ENCODE data around the gene KRT4. TPM values are rescaled to one million over a fixed set of nuclear protein-coding genes. Genes with fewer than 3 reads are reported as not detected.

The KRT4 gene
- total RNA-seq, 2 donors from 2014 or later, result not detected

- no peak for DNase-seq
- ATAC-seq, result no peak
- intact Hi-C loops (cut with DNase I, micrococcal nuclease), result no loop called here
These were observed 11.0 kb upstream of the KRT4 start for GRCh38 chr12:52824741-52825410.

DNA sequence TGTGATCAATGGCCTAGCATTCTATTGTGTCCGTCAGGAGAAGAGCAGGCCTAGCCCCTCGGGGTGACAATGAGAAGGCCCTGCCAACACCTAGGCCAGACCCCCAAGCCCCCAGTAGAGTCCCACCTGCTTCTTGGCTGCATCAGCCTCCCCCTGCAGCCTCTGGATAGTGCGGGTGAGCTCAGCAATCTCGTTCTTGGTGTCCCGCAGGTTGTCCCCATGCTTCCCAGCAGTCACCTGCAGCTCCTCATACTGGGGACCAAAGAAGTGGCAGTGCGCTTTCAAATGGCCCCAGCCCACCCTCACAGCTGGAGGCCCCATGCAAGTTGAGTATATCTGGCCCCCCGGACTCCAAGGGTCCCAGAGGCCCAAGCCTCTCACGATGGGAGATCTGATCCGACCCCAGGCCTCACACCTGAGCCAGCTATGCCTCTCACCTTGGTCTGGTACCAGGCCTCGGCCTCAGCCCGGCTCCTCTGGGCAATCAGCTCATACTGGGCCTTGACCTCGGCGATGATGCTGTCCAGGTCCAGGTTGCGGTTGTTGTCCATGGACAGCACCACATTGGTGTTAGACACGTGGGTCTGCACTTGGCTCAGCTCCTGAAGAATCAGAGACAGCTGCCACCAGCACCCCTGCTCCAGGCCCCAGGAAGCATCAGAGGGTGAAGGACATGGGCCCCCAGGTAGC lies 10.0 kb upstream of the KRT4 start:
- ATAC-seq (no peak), DNase-seq (no peak)
- intact Hi-C loops (cut with DNase I, micrococcal nuclease), result no loop called here

- ATAC-seq, result peak; percentile 34
- intact Hi-C loops (cut with DNase I, micrococcal nuclease), result no loop called here
These were observed 9.0 kb upstream of the KRT4 start for GRCh38 chr12:52822771-52823510.

GRCh38 chr12:52821826-52822660 lies 8.1 kb upstream of the KRT4 start:
- intact Hi-C loops (cut with DNase I, micrococcal nuclease), result no loop called here
- peak; percentile 87 for ATAC-seq
- peak in 1 of 2 donors; percentile 32 for DNase-seq

More at GRCh38 chr12:52822771-52823510, 9.0 kb upstream of the KRT4 start:
- DNase-seq, result no peak

- no peak for ATAC-seq
- DNase-seq, result no peak
- intact Hi-C loops (cut with DNase I, micrococcal nuclease), result no loop called here
These were observed 7.3 kb upstream of the KRT4 start for GRCh38 chr12:52821071-52821730.

DNA sequence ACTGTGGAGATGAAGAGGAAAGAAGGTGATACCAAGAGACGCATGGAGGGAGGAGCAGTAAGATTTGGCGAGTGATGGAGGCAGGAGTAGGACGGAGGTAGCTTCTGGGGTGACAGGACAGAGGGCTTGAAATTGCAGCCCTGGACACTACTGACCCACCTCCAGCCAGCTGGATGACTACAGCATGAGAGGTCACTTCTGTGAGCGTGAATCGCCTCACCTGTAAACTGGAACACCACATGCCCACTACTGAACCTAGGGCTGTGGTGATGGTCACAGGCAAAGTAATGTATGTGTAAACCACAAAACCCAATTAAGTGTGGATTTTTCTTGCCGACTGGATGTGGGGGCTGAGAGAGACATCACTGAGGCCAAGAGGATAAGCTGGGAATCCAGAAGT lies 6.6 kb upstream of the KRT4 start:
- DNase-seq, result no peak
- no peak for ATAC-seq
- intact Hi-C loops (cut with DNase I, micrococcal nuclease), result no loop called here

GRCh38 chr12:52819731-52820510 lies 6.0 kb upstream of the KRT4 start:
- intact Hi-C loops (cut with DNase I, micrococcal nuclease), result no loop called here
- ATAC-seq, result no peak
- no peak for DNase-seq

DNA sequence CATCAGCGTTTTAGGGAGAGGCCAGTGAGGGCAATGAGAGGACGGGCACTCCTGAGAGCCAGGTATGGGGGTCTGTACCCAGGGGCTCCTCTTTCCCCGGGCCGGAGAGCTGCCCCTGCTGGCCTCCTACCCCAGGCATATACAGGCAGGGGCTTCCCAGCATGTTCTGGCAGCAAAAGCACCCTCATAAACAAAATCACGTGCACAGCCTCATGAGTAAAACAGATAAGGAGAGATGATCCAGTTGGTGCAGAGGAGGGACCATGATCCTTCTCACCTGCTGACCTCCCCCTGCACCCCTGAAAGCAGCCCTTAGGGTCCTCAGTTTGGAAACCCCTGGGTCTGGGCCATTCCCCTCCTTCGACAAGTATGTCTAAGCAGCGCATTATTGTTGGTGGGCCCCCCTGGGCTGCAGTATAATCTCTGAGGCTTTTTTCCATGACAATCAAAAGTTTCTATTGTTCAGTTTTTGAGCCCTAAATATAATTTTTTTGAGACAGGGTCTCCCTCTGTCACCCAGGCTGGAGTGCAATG lies 5.0 kb upstream of the KRT4 start:
- no peak for ATAC-seq
- no peak for DNase-seq
- intact Hi-C loops (cut with DNase I, micrococcal nuclease), result no loop called here

DNA sequence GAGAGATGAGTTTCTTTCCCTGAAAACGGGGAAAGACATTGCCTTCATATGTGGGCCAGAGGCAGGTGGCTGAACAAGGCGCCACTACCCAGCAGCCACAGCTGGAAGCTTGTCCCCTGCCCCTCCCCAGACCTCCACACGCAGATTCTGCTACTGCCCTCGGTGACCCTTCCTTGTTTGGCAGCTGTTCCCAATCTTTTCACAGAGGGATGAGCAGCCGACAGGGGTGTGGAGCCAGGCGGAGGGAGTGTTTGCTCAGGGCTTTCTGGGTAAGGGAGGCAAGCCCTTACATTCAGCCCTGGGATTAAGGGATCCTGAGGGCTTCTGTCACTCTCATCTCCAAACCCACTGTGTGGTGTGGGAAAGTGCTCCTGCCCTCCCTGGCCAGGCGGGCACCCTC lies 4.5 kb upstream of the KRT4 start:
- peak; percentile 21 for ATAC-seq
- no peak for DNase-seq
- intact Hi-C loops (cut with DNase I, micrococcal nuclease), result no loop called here

DNA sequence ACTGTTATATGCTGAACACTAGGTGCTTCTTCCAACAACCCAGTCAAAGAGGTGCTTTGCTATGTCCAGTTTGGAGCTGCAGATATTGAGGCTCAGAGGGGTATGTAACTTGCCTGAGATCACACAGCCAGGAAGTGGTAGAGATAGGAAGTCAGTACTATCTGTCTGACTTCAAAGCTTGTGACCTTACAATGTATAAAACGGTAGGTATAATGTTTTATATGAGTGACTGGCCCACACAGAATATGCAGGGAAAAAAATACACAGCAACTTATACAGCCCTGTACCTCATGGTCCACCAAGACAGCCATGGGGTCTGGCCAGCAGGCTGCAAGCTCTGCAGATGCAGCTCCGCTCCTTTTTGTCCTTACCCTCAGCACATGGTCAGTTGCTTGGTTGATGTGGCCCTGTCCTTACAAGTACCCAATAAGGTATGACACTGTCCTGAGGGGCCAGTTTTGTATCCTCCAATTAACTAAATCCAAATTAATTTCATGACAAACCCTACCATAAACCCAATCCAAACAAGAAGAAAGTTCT lies 3.9 kb upstream of the KRT4 start:
- ATAC-seq (no peak), DNase-seq (no peak)
- intact Hi-C loops (cut with DNase I, micrococcal nuclease), result no loop called here

- DNase-seq, result no peak
- intact Hi-C loops (cut with DNase I, micrococcal nuclease), result no loop called here
- no peak for ATAC-seq
These were observed 3.2 kb upstream of the KRT4 start for GRCh38 chr12:52817003-52817698.

GRCh38 chr12:52815676-52816588 lies 2.0 kb upstream of the KRT4 start:
- ATAC-seq (no peak), DNase-seq (no peak)
- intact Hi-C loops (cut with DNase I, micrococcal nuclease), result no loop called here

DNA sequence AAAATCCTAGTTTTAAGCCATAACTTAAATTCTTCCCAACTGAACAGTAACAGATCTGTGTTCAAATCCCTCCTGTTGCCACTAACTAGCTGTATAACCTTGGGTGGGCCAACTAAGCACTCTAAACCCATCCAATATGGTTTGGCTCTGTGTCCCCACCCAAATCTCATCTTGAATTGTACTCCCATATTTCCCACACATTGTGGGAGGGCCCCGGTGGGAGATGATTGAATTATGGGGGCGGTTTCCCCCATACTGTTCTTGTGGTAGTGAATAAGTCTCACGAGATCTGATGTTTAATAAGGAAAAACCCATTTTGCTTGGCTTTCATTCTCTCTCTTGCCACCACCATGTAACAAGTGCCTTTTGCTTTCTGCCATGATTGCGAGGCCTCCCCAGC lies 1.2 kb upstream of the KRT4 start:
- ATAC-seq (no peak), DNase-seq (no peak)
- intact Hi-C loops (cut with DNase I, micrococcal nuclease), result no loop called here

GRCh38 chr12:52814710-52815155 lies 817 bp upstream of the KRT4 start:
- DNase-seq (no peak), ATAC-seq (no peak)
- intact Hi-C loops (cut with DNase I, micrococcal nuclease), result no loop called here

DNA sequence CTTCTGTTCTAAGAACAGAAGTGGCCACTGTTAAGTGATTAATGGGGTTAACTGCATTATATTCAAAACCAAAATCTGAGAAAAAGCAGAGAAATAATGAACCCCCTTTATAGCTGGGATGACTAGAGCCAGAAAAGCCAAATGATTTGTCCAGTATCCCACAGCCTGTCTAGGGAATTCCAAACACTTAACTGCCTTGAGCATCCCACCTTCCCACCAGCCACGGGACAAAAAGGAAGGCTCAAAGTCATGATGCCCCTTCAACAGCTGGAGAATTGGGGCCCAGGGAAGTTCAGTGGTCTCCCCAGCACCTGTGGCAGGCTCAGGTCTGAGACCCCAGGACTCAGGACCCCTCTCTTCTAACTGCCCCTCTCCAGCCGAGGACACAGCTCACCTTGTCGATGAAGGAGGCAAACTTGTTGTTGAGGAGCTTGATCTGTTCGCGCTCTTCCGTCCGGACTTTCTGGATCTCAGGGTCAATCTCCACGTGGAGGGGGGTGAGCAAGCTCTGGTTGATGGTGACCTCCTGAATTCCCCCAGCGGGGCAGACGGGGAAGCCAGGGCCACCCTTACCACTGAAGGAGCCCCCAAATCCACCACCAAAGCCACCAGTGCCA lies 605 bp downstream of the KRT4 start:
- ATAC-seq (no peak), DNase-seq (no peak)
- intact Hi-C loops (cut with DNase I, micrococcal nuclease), result no loop called here
